RWPE2 (cell line): ENCODE measurements around the gene KIF20B.

Experiments
- ATAC-seq: fragments of 200-7000 bp; cut with Tn5 transposase; 3 replicates; pipeline ENCODE4 v1.9.1; 2021; ENCODE audit warnings: low read depth
- DNase-seq: peaks from one replicate; pipeline ENCODE4 v3.0.0-alpha.2; 2020; ENCODE audit warnings: low spot score
- H3K27ac ChIP-seq: fragments of 450-650 bp; 2 replicates; pipeline ENCODE4 v1.5.1; 2017; ENCODE audit warnings: mild to moderate bottlenecking; ENCODE audit not compliant: poor library complexity, severe bottlenecking
- H3K27me3 ChIP-seq: fragments of 250-450 bp; sonication (Bioruptor Pico); 2 replicates; pipeline ENCODE4 v1.5.1; 2021; ENCODE audit warnings: mild to moderate bottlenecking, moderate library complexity; ENCODE audit not compliant: insufficient read depth, poor library complexity, severe bottlenecking
- H3K36me3 ChIP-seq: fragments of 250-450 bp; sonication (Bioruptor Pico); 2 replicates; pipeline ENCODE4 v1.5.1; 2020; ENCODE audit warnings: low read depth, mild to moderate bottlenecking, moderate library complexity
- H3K4me1 ChIP-seq: fragments of 250-450 bp; sonication (Bioruptor Pico); 2 replicates; pipeline ENCODE4 v1.5.1; 2021; ENCODE audit warnings: mild to moderate bottlenecking, moderate library complexity; ENCODE audit not compliant: insufficient read depth, poor library complexity, severe bottlenecking
- H3K4me3 ChIP-seq: fragments of 250-450 bp; sonication (Bioruptor Pico); 2 replicates; pipeline ENCODE4 v1.5.1; 2021; ENCODE audit warnings: mild to moderate bottlenecking, moderate library complexity; ENCODE audit not compliant: severe bottlenecking
- H3K9me3 ChIP-seq: fragments of 250-450 bp; sonication (Bioruptor Pico); 2 replicates; pipeline ENCODE4 v1.5.1; 2021; ENCODE audit warnings: mild to moderate bottlenecking, moderate library complexity; ENCODE audit not compliant: severe bottlenecking
- CTCF ChIP-seq: fragments of 450-650 bp; IDR thresholded peaks from one replicate; pipeline ENCODE4 v1.5.1; 2017; ENCODE audit warnings: mild to moderate bottlenecking, moderate library complexity; ENCODE audit not compliant: poor library complexity, severe bottlenecking

KIF20B gene

GRCh38 chr10:89701242-89702120 is at the start of gene KIF20B:
TSS of gene KIF20B (plus strand) at chr10:89701590. CDS start at chr10:89705295, 3,705 bp downstream.
- peak; percentile 39 for TF ChIP-seq CTCF
- peak; percentile 96 for DNase-seq
- peak; percentile 98 for ATAC-seq

GRCh38 chr10:89651916-89652573 is 49.3 kb upstream of the KIF20B start:
- no peak for ATAC-seq
- H3K9me3 ChIP-seq = no peaks in the 10 kb centered on the region

More at GRCh38 chr10:89701242-89702120, at the start of gene KIF20B:
- Histone ChIP-seq H3K4me3 (peak within 1 kb of the TSS; percentile 58), H3K9me3 (no peaks in the 10 kb centered on the region), H3K36me3 (peaks cover 17% of the 10 kb centered on the region), H3K27ac (peak within 1 kb of the TSS; percentile 88), H3K27me3 (no peaks in the 10 kb centered on the region), H3K4me1 (peaks cover 13% of the 10 kb centered on the region)

GRCh38 chr10:89652806-89653370 is 48.5 kb upstream of the KIF20B start:
- Histone ChIP-seq H3K36me3 (no peaks in the 10 kb centered on the region), H3K4me3 (no peak overlapping the region), H3K9me3 (no peaks in the 10 kb centered on the region), H3K27me3 (no peaks in the 10 kb centered on the region), H3K4me1 (no peaks in the 10 kb centered on the region), H3K27ac (no peak overlapping the region)
- ATAC-seq = no peak
- TF ChIP-seq CTCF = no peak
- no peak for DNase-seq

More at GRCh38 chr10:89651916-89652573, 49.3 kb upstream of the KIF20B start:
- DNase-seq = no peak
- Histone ChIP-seq H3K4me1 (no peaks in the 10 kb centered on the region), H3K36me3 (no peaks in the 10 kb centered on the region), H3K4me3 (no peak overlapping the region), H3K27ac (no peak overlapping the region), H3K27me3 (no peaks in the 10 kb centered on the region)
- TF ChIP-seq CTCF = no peak

GRCh38 chr10:89653410-89653869 is 48.0 kb upstream of the KIF20B start:
- no peak overlapping the region for H3K27ac ChIP-seq
- TF ChIP-seq CTCF = no peak
- peak; percentile 33; the same call in 2 of the 3 replicates for ATAC-seq
- H3K4me1 ChIP-seq = no peaks in the 10 kb centered on the region
- no peaks in the 10 kb centered on the region for H3K27me3 ChIP-seq
- no peaks in the 10 kb centered on the region for H3K36me3 ChIP-seq
- no peak for DNase-seq
- H3K9me3 ChIP-seq = no peaks in the 10 kb centered on the region
- no peak overlapping the region for H3K4me3 ChIP-seq
